Upper lobe of right lung (tissue), 1 donor: ENCODE results near the gene ZNF407. TPM values are rescaled to one million over a fixed set of nuclear protein-coding genes. Genes with fewer than 3 reads are reported as not detected.

Source experiments
- ATAC-seq: fragments of 200-7000 bp; cut with Tn5 transposase; one replicate; pipeline ENCODE4 v1.9.1; 2020; ENCODE audit warnings: mild to moderate bottlenecking, moderate library complexity
- DNase-seq: peaks from one replicate; pipeline ENCODE4 v3.0.0-alpha.2; 2020
- H3K27ac ChIP-seq: fragments of 200-600 bp; one replicate; pipeline ENCODE4 v1.8.0; 2022
- H3K27me3 ChIP-seq: fragments of 200-600 bp; one replicate; pipeline ENCODE4 v1.8.0; 2022; ENCODE audit warnings: mild to moderate bottlenecking
- H3K36me3 ChIP-seq: fragments of 200-600 bp; one replicate; pipeline ENCODE4 v1.8.0; 2022
- H3K4me1 ChIP-seq: fragments of 200-600 bp; one replicate; pipeline ENCODE4 v1.8.0; 2022
- H3K4me3 ChIP-seq: fragments of 200-600 bp; one replicate; pipeline ENCODE4 v1.8.0; 2022; ENCODE audit warnings: mild to moderate bottlenecking
- H3K9me3 ChIP-seq: fragments of 200-600 bp; one replicate; pipeline ENCODE4 v1.8.0; 2022
- CTCF ChIP-seq: fragments of 200-600 bp; IDR thresholded peaks from one replicate; pipeline ENCODE4 v1.8.0; 2022; ENCODE audit warnings: antibody characterized with exemption
- intact Hi-C: fragments of 100-400 bp; cut with DNase I; formaldehyde crosslinking; loops from one replicate; pipeline ENCODE4 v1.11.0; 2022
- total RNA-seq: library from RNA; stranded (reverse); fragmentation: NEBNext Ultra II Directional; extraction: Animal tissue kit (Norgen Biotek cat#: 25700); gene quantifications from one replicate; pipeline ENCODE4 v1.2.1, GENCODE V29; 2021
- donor health status: DM: no; HTN: yes; CAD: no; lungs with severe emphysema.

The ZNF407 gene
- total RNA-seq, 1 donor from 2014 or later: 18.4 TPM

- Histone ChIP-seq H3K36me3 (no peaks in the 10 kb centered on the region), H3K27me3 (no peaks in the 10 kb centered on the region), H3K4me3 (no peak overlapping the region), H3K27ac (no peak overlapping the region), H3K9me3 (no peaks in the 10 kb centered on the region), H3K4me1 (no peaks in the 10 kb centered on the region)
- intact Hi-C loops: no loop called here
- TF ChIP-seq CTCF: no peak
- ATAC-seq (no peak), DNase-seq (no peak)
These were observed 14.1 kb downstream of the ZNF407 start for GRCh38 chr18:74611765-74612164.

- no peaks in the 10 kb centered on the region for H3K4me1 ChIP-seq
- no peak for ATAC-seq
- no peaks in the 10 kb centered on the region for H3K9me3 ChIP-seq
- H3K27ac ChIP-seq: no peak overlapping the region
- no peak for DNase-seq
- no peak for TF ChIP-seq CTCF
- intact Hi-C loops: no loop called here
- no peaks in the 10 kb centered on the region for H3K27me3 ChIP-seq
- no peaks in the 10 kb centered on the region for H3K36me3 ChIP-seq
- H3K4me3 ChIP-seq: no peak overlapping the region
These were observed 15.7 kb downstream of the ZNF407 start for GRCh38 chr18:74613381-74613780.

GRCh38 chr18:74616494-74616893 is 18.8 kb downstream of the ZNF407 start:
- Histone ChIP-seq H3K36me3 (no peaks in the 10 kb centered on the region), H3K27me3 (no peaks in the 10 kb centered on the region), H3K9me3 (no peaks in the 10 kb centered on the region), H3K4me1 (no peaks in the 10 kb centered on the region), H3K27ac (no peak overlapping the region), H3K4me3 (no peak overlapping the region)
- no peak for DNase-seq
- no peak for ATAC-seq
- intact Hi-C loops: no loop called here
- TF ChIP-seq CTCF: no peak

- H3K36me3 ChIP-seq: no peaks in the 10 kb centered on the region
- no peak overlapping the region for H3K4me3 ChIP-seq
- H3K27ac ChIP-seq: no peak overlapping the region
- H3K27me3 ChIP-seq: no peaks in the 10 kb centered on the region
- intact Hi-C loops: no loop called here
- DNase-seq (no peak), ATAC-seq (no peak)
- H3K4me1 ChIP-seq: no peaks in the 10 kb centered on the region
- TF ChIP-seq CTCF: no peak
- no peaks in the 10 kb centered on the region for H3K9me3 ChIP-seq
These were observed 19.8 kb downstream of the ZNF407 start for GRCh38 chr18:74617486-74617885.

- H3K36me3 ChIP-seq: no peaks in the 10 kb centered on the region
- DNase-seq (no peak), ATAC-seq (no peak)
- no peak overlapping the region for H3K4me3 ChIP-seq
- intact Hi-C loops: no loop called here
- H3K4me1 ChIP-seq: no peaks in the 10 kb centered on the region
- H3K27me3 ChIP-seq: no peaks in the 10 kb centered on the region
- H3K9me3 ChIP-seq: no peaks in the 10 kb centered on the region
- no peak for TF ChIP-seq CTCF
- H3K27ac ChIP-seq: no peak overlapping the region
These were observed 24.4 kb downstream of the ZNF407 start for GRCh38 chr18:74622072-74622471.
